ENCODE measurements around the gene APOB. TPM values are rescaled to one million over a fixed set of nuclear protein-coding genes. Genes with fewer than 3 reads are reported as not detected.

Gene APOB
- total RNA-seq, 1 experiment from 2014 or later: not detected

- Histone ChIP-seq H3K79me2 (ENCODE audit: low read length) (no peaks in the 10 kb centered on the region), H3K4me3 (ENCODE audit: low read length) (no peak overlapping the region), H4K20me1 (ENCODE audit: low read length) (no peaks in the 10 kb centered on the region), H2AFZ (ENCODE audit: low read length) (no peak overlapping the region), H3K36me3 (ENCODE audit: low read depth, low read length) (no peaks in the 10 kb centered on the region), H3K27ac (ENCODE audit: low read length) (no peak overlapping the region), H3F3A (ENCODE audit: low read length, unreplicated experiment) (no peaks in the 10 kb centered on the region), H3K4me2 (ENCODE audit: low read length) (no peak overlapping the region), H3K27me3 (ENCODE audit: low read length) (no peaks in the 10 kb centered on the region), H3K9ac (ENCODE audit: low read length) (no peak overlapping the region), H3K4me1 (ENCODE audit: insufficient read depth, low read length) (no peaks in the 10 kb centered on the region), H3K9me3 (ENCODE audit: low read length) (no peaks in the 10 kb centered on the region), H3K9me2 (replicated peaks; ENCODE audit: low read length) (no peaks in the 10 kb centered on the region)
- no peak for DNase-seq
- TF ChIP-seq EZH2 (IDR thresholded peaks at IDR 0.05; ENCODE audit: low read length, unreplicated experiment): no peak
- no peak for TF ChIP-seq EZH2phosphoT487 (IDR thresholded peaks at IDR 0.05; ENCODE audit: borderline replicate concordance, low read length)
- TF ChIP-seq CTCF (conservative IDR thresholded peaks at IDR 0.05; ENCODE audit: low read depth, low read length): no peak
- POLR2A ChIA-PET (ENCODE audit: unreplicated experiment): no interaction called here
- no peak for ATAC-seq
- intact Hi-C loops (cut with micrococcal nuclease): no loop called here
- CTCF ChIA-PET: no interaction called here
- BruUV-seq (replicated peaks): no TSS peak
Measured at GRCh38 chr2:21069746-21070340, 26.0 kb upstream of the APOB start.

GRCh38 chr2:21067859-21068537 is 24.1 kb upstream of the APOB start:
- H3K4me2 ChIP-seq (ENCODE audit: low read length): no peak overlapping the region
- CTCF ChIA-PET: no interaction called here
- intact Hi-C loops (cut with micrococcal nuclease): no loop called here
- H3K27me3 ChIP-seq (ENCODE audit: low read length): peaks cover 4% of the 10 kb centered on the region; the same call in 1 of the 2 replicates
- H3K27ac ChIP-seq (ENCODE audit: low read length): no peak overlapping the region
- ATAC-seq: no peak
- H3K79me2 ChIP-seq (ENCODE audit: low read length): no peaks in the 10 kb centered on the region
- no peak for TF ChIP-seq EZH2 (IDR thresholded peaks at IDR 0.05; ENCODE audit: low read length, unreplicated experiment)
- TF ChIP-seq CTCF (conservative IDR thresholded peaks at IDR 0.05; ENCODE audit: low read depth, low read length): no peak
- TF ChIP-seq EZH2phosphoT487 (IDR thresholded peaks at IDR 0.05; ENCODE audit: borderline replicate concordance, low read length): no peak
- no peak overlapping the region for H3K9ac ChIP-seq (ENCODE audit: low read length)
- no peak for DNase-seq
- no peaks in the 10 kb centered on the region for H3K4me1 ChIP-seq (ENCODE audit: insufficient read depth, low read length)
- no peak overlapping the region for H2AFZ ChIP-seq (ENCODE audit: low read length)
- H3F3A ChIP-seq (ENCODE audit: low read length, unreplicated experiment): no peaks in the 10 kb centered on the region
- no peaks in the 10 kb centered on the region for H3K9me3 ChIP-seq (ENCODE audit: low read length)
- no TSS peak for BruUV-seq (replicated peaks)
- POLR2A ChIA-PET (ENCODE audit: unreplicated experiment): no interaction called here
- H4K20me1 ChIP-seq (ENCODE audit: low read length): no peaks in the 10 kb centered on the region
- no peaks in the 10 kb centered on the region for H3K9me2 ChIP-seq (replicated peaks; ENCODE audit: low read length)
- no peak overlapping the region for H3K4me3 ChIP-seq (ENCODE audit: low read length)
- no peaks in the 10 kb centered on the region for H3K36me3 ChIP-seq (ENCODE audit: low read depth, low read length)

GRCh38 chr2:21067125-21067524 is 23.3 kb upstream of the APOB start:
- H3K27me3 ChIP-seq (ENCODE audit: low read length): peaks cover 4% of the 10 kb centered on the region; the same call in 1 of the 2 replicates
- no peaks in the 10 kb centered on the region for H3K9me2 ChIP-seq (replicated peaks; ENCODE audit: low read length)
- no peak for ATAC-seq
- no peaks in the 10 kb centered on the region for H3F3A ChIP-seq (ENCODE audit: low read length, unreplicated experiment)
- H3K36me3 ChIP-seq (ENCODE audit: low read depth, low read length): no peaks in the 10 kb centered on the region
- H3K4me1 ChIP-seq (ENCODE audit: insufficient read depth, low read length): no peaks in the 10 kb centered on the region
- POLR2A ChIA-PET (ENCODE audit: unreplicated experiment): no interaction called here
- intact Hi-C loops (cut with micrococcal nuclease): no loop called here
- H3K4me2 ChIP-seq (ENCODE audit: low read length): no peak overlapping the region
- no TSS peak for BruUV-seq (replicated peaks)
- H3K4me3 ChIP-seq (ENCODE audit: low read length): no peak overlapping the region
- CTCF ChIA-PET: no interaction called here
- no peaks in the 10 kb centered on the region for H4K20me1 ChIP-seq (ENCODE audit: low read length)
- no peak for DNase-seq
- no peak overlapping the region for H3K27ac ChIP-seq (ENCODE audit: low read length)
- no peaks in the 10 kb centered on the region for H3K9me3 ChIP-seq (ENCODE audit: low read length)
- no peak overlapping the region for H2AFZ ChIP-seq (ENCODE audit: low read length)
- no peak overlapping the region for H3K9ac ChIP-seq (ENCODE audit: low read length)
- TF ChIP-seq CTCF (conservative IDR thresholded peaks at IDR 0.05; ENCODE audit: low read depth, low read length): no peak
- TF ChIP-seq EZH2phosphoT487 (IDR thresholded peaks at IDR 0.05; ENCODE audit: borderline replicate concordance, low read length): no peak
- TF ChIP-seq EZH2 (IDR thresholded peaks at IDR 0.05; ENCODE audit: low read length, unreplicated experiment): no peak
- H3K79me2 ChIP-seq (ENCODE audit: low read length): no peaks in the 10 kb centered on the region

All from PC-3 (cell line).